DOHH2 (cell line): ENCODE data around the gene HMBS.

ENCODE experiments used
- H3F3A ChIP-seq: fragments of 200-600 bp; sonication (generic), shearing (Covaris generic); 2 replicates; pipeline ENCODE4 v1.6.0; 2016; ENCODE audit warnings: antibody characterized with exemption, mild to moderate bottlenecking; ENCODE audit not compliant: control insufficient read depth, insufficient read depth
- H3K27ac ChIP-seq: fragments of 200-600 bp; sonication (generic); 2 replicates; pipeline ENCODE4 v1.5.1; 2014; ENCODE audit warnings: low read depth, mild to moderate bottlenecking, low read length, moderate library complexity
- H3K27me3 ChIP-seq: fragments of 200-600 bp; sonication (generic); 2 replicates; pipeline ENCODE4 v1.6.1; 2014; ENCODE audit warnings: mild to moderate bottlenecking, low read length, mixed read lengths; ENCODE audit not compliant: control insufficient read depth
- H3K36me3 ChIP-seq: fragments of 200-600 bp; sonication (generic); 2 replicates; pipeline ENCODE4 v1.6.1; 2014; ENCODE audit warnings: mild to moderate bottlenecking, low read length, moderate library complexity, mixed read lengths; ENCODE audit not compliant: control insufficient read depth
- H3K4me1 ChIP-seq: fragments of 200-600 bp; sonication (generic); 2 replicates; pipeline ENCODE4 v1.6.1; 2014; ENCODE audit warnings: mild to moderate bottlenecking, low read length, mixed read lengths; ENCODE audit not compliant: control insufficient read depth
- H3K4me2 ChIP-seq: fragments of 200-600 bp; sonication (generic); 2 replicates; pipeline ENCODE4 v1.6.0; 2014; ENCODE audit warnings: mild to moderate bottlenecking, low read length, moderate library complexity
- H3K4me3 ChIP-seq: fragments of 200-600 bp; sonication (generic); 2 replicates; pipeline ENCODE4 v1.5.1; 2014; ENCODE audit warnings: mild to moderate bottlenecking, low read length, mixed read lengths
- H3K79me2 ChIP-seq: fragments of 200-600 bp; sonication (generic); 2 replicates; pipeline ENCODE4 v1.6.1; 2014; ENCODE audit warnings: mild to moderate bottlenecking, low read length, mixed read lengths; ENCODE audit not compliant: control insufficient read depth
- H3K9me2 ChIP-seq: fragments of 200-600 bp; sonication (generic); replicated peaks from 2 replicates; pipeline ENCODE4 v1.6.1; 2014; ENCODE audit warnings: mild to moderate bottlenecking, low read length, mixed read lengths; ENCODE audit not compliant: control insufficient read depth
- H3K9me3 ChIP-seq: fragments of 200-600 bp; sonication (generic); 2 replicates; pipeline ENCODE4 v1.6.1; 2014; ENCODE audit warnings: antibody characterized with exemption, low read length, mixed read lengths; ENCODE audit not compliant: control insufficient read depth, insufficient read depth
- H4K20me1 ChIP-seq: fragments of 200-600 bp; sonication (generic); 2 replicates; pipeline ENCODE4 v1.6.0; 2014; ENCODE audit warnings: low read depth, mild to moderate bottlenecking, antibody characterized with exemption, low read length, moderate library complexity; ENCODE audit not compliant: control insufficient read depth, insufficient read depth
- CTCF ChIP-seq: fragments of 200-600 bp; sonication (generic); IDR thresholded peaks from one replicate; pipeline ENCODE4 v1.5.1; 2014; ENCODE audit warnings: antibody characterized with exemption, mild to moderate bottlenecking, low read depth, low read length; ENCODE audit not compliant: poor library complexity, severe bottlenecking
- EZH2phosphoT487 ChIP-seq: fragments of 200-600 bp; sonication (generic); IDR thresholded peaks from 2 replicates; pipeline ENCODE4 v1.6.1; 2017; ENCODE audit warnings: borderline replicate concordance, mild to moderate bottlenecking, antibody characterized with exemption, low read length, moderate library complexity, mixed read lengths

Gene HMBS

GRCh38 chr11:119042927-119043326 lies 41.8 kb upstream of the HMBS start:
- Histone ChIP-seq H3K9me2 (no peaks in the 10 kb centered on the region), H3F3A (peaks cover 9% of the 10 kb centered on the region; the same call in 1 of the 2 replicates), H3K27me3 (no peaks in the 10 kb centered on the region), H3K4me2 (no peak overlapping the region), H3K36me3 (peaks cover 30% of the 10 kb centered on the region), H3K4me1 (peaks cover 12% of the 10 kb centered on the region), H3K27ac (no peak overlapping the region), H4K20me1 (0 out of 2 replicates have a peak, but pooled peaks cover under 1% of the 10 kb centered on the region), H3K9me3 (no peaks in the 10 kb centered on the region), H3K4me3 (no peak overlapping the region), H3K79me2 (no peaks in the 10 kb centered on the region)
- no peak for TF ChIP-seq CTCF
- no peak for TF ChIP-seq EZH2phosphoT487

GRCh38 chr11:119044708-119045107 lies 40.0 kb upstream of the HMBS start:
- Histone ChIP-seq H3K36me3 (peaks cover 47% of the 10 kb centered on the region), H3K4me1 (peaks cover 5% of the 10 kb centered on the region), H3K4me2 (no peak overlapping the region), H3K9me2 (no peaks in the 10 kb centered on the region), H3K79me2 (no peaks in the 10 kb centered on the region), H3K4me3 (no peak overlapping the region), H4K20me1 (0 out of 2 replicates have a peak, but pooled peaks cover 4% of the 10 kb centered on the region), H3K27ac (no peak overlapping the region), H3K27me3 (no peaks in the 10 kb centered on the region), H3K9me3 (no peaks in the 10 kb centered on the region), H3F3A (peaks cover 9% of the 10 kb centered on the region; the same call in 1 of the 2 replicates)
- TF ChIP-seq CTCF, result peak; percentile 50
- no peak for TF ChIP-seq EZH2phosphoT487

- H3F3A ChIP-seq, result peaks cover 9% of the 10 kb centered on the region; the same call in 1 of the 2 replicates
Measured at GRCh38 chr11:119046489-119046888, 38.2 kb upstream of the HMBS start.

More at GRCh38 chr11:119046489-119046888, 38.2 kb upstream of the HMBS start:
- Histone ChIP-seq H3K27ac (no peak overlapping the region), H3K36me3 (peaks cover 61% of the 10 kb centered on the region), H4K20me1 (0 out of 2 replicates have a peak, but pooled peaks cover 4% of the 10 kb centered on the region), H3K79me2 (no peaks in the 10 kb centered on the region), H3K4me2 (no peak overlapping the region), H3K4me3 (no peak overlapping the region), H3K27me3 (no peaks in the 10 kb centered on the region), H3K4me1 (no peaks in the 10 kb centered on the region), H3K9me2 (no peaks in the 10 kb centered on the region), H3K9me3 (no peaks in the 10 kb centered on the region)
- no peak for TF ChIP-seq CTCF
- no peak for TF ChIP-seq EZH2phosphoT487
